ENCODE results near the gene ITGB3BP. TPM values are rescaled to one million over a fixed set of nuclear protein-coding genes. Genes with fewer than 3 reads are reported as not detected.

Gene ITGB3BP
- total RNA-seq, 1 experiment from 2014 or later = 75.0 TPM

DNA sequence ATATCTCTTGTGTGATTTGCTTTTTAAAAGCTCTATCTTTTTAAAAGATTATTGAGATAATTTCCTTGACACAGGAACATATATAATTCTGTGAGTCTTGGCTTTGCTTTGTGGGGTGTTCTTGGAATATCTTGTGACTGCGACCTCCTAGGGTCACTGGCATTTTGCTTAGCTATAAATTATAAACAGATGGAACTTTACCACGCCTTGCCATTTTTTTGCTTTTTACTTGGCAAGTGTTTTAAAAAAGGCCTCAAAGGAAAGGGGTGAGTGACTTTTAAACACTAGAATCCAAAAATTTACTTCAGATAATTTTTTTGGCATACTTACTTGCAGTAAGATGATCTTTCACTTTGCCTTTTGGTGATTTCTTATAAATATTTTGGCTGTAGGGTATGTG lies 112.0 kb downstream of the ITGB3BP start:
- Histone ChIP-seq H3K4me1 (ENCODE audit: insufficient read depth, low read length, poor library complexity, severe bottlenecking) (peaks cover 16% of the 10 kb centered on the region), H3K27ac (ENCODE audit: low read depth, low read length, poor library complexity, severe bottlenecking) (no peak overlapping the region), H3K4me3 (ENCODE audit: low read depth, low read length, poor library complexity, severe bottlenecking) (no peak overlapping the region), H3K9me3 (ENCODE audit: low read depth, low read length, poor library complexity, severe bottlenecking) (no peaks in the 10 kb centered on the region), H3K36me3 (ENCODE audit: insufficient read depth, low read length, poor library complexity, severe bottlenecking) (peaks cover 4% of the 10 kb centered on the region), H3K27me3 (replicated peaks; ENCODE audit: insufficient read depth, low read depth, low read length, poor library complexity) (no peaks in the 10 kb centered on the region)
- BruUV-seq (replicated peaks) = no TSS peak
- intact Hi-C loops (cut with micrococcal nuclease; ENCODE audit: unreplicated experiment) = no loop called here
- ChIA-PET POLR2A (ENCODE audit: low non-redundant PET) (no interaction called here), CTCF (no interaction called here)
- TF ChIP-seq, protein P1, sequence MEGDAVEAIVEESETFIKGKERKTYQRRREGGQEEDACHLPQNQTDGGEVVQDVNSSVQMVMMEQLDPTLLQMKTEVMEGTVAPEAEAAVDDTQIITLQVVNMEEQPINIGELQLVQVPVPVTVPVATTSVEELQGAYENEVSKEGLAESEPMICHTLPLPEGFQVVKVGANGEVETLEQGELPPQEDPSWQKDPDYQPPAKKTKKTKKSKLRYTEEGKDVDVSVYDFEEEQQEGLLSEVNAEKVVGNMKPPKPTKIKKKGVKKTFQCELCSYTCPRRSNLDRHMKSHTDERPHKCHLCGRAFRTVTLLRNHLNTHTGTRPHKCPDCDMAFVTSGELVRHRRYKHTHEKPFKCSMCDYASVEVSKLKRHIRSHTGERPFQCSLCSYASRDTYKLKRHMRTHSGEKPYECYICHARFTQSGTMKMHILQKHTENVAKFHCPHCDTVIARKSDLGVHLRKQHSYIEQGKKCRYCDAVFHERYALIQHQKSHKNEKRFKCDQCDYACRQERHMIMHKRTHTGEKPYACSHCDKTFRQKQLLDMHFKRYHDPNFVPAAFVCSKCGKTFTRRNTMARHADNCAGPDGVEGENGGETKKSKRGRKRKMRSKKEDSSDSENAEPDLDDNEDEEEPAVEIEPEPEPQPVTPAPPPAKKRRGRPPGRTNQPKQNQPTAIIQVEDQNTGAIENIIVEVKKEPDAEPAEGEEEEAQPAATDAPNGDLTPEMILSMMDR (conservative IDR thresholded peaks at IDR 0.05; ENCODE audit: low read depth, low read length) = no peak
- peak; percentile 17 for DNase-seq (ENCODE audit: low spot score)

DNA sequence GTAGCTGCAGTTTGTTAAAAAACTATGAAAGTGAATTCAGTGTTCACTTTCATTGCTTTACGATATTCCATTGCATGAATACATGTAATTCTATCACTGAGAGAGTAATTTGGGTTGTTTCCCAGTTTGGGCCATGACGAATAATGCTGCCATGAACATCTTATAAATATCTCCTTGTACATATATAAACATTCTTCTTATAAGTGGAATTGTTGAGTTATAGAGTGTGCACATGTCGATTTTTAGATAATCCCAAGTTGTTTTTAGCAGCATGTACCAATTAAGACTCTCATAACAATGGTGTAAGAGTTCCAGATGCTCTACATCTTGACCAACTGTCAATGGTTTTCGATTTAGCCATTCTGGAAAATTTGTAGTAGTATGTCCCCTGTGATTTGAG lies 114.7 kb downstream of the ITGB3BP start:
- TF ChIP-seq, protein P1 (conservative IDR thresholded peaks at IDR 0.05; ENCODE audit: low read depth, low read length) = no peak
- TF ChIP-seq EZH2 (IDR thresholded peaks at IDR 0.05; ENCODE audit: borderline replicate concordance, low read depth, low read length, poor library complexity, severe bottlenecking) = no peak
- no TSS peak for BruUV-seq (replicated peaks)
- H3K4me3 ChIP-seq (ENCODE audit: low read depth, low read length, poor library complexity, severe bottlenecking) = no peak overlapping the region
- intact Hi-C loops (cut with micrococcal nuclease; ENCODE audit: unreplicated experiment) = no loop called here
- H3K27ac ChIP-seq (ENCODE audit: low read depth, low read length, poor library complexity, severe bottlenecking) = no peak overlapping the region
- no peak for DNase-seq (ENCODE audit: low spot score)
- H3K27me3 ChIP-seq (replicated peaks; ENCODE audit: insufficient read depth, low read depth, low read length, poor library complexity) = no peaks in the 10 kb centered on the region
- H3K4me1 ChIP-seq (ENCODE audit: insufficient read depth, low read length, poor library complexity, severe bottlenecking) = peaks cover 6% of the 10 kb centered on the region
- peaks cover 10% of the 10 kb centered on the region for H3K36me3 ChIP-seq (ENCODE audit: insufficient read depth, low read length, poor library complexity, severe bottlenecking)
- ChIA-PET POLR2A (ENCODE audit: low non-redundant PET) (no interaction called here), CTCF (interaction anchor here (0.6 kb wide), 1 partner anchor 1069 kb away, joined by 3 read pairs; no protein-coding TSS in a partner anchor)
- no peaks in the 10 kb centered on the region for H3K9me3 ChIP-seq (ENCODE audit: low read depth, low read length, poor library complexity, severe bottlenecking)

DNA sequence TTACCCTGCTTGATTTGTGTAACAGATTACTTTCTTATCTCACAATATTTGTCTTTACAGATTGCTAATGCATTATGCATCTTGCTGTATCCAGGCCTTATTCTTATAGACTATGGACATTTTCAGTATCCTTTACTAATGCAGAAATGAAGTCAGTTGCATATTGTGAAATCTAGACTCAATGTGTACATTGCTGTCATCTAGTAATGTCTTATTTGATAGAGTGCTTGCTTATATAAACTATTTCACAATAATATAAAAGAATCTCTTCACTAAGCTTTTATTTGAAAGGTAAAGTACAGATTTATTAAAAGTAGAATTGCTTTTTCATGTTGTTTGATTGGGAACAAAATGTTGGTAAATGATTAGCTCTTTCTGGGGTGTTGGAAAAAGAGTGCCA lies 116.0 kb downstream of the ITGB3BP start:
- POLR2A ChIA-PET (ENCODE audit: low non-redundant PET) = interaction anchor here (0.6 kb wide), 1 partner anchor 51 kb away, joined by 4 read pairs; no protein-coding TSS in a partner anchor
- CTCF ChIA-PET = no interaction called here
- Histone ChIP-seq H3K4me1 (ENCODE audit: insufficient read depth, low read length, poor library complexity, severe bottlenecking) (peaks cover 6% of the 10 kb centered on the region), H3K4me3 (ENCODE audit: low read depth, low read length, poor library complexity, severe bottlenecking) (no peak overlapping the region), H3K27me3 (replicated peaks; ENCODE audit: insufficient read depth, low read depth, low read length, poor library complexity) (no peaks in the 10 kb centered on the region), H3K27ac (ENCODE audit: low read depth, low read length, poor library complexity, severe bottlenecking) (no peak overlapping the region), H3K36me3 (ENCODE audit: insufficient read depth, low read length, poor library complexity, severe bottlenecking) (peaks cover 7% of the 10 kb centered on the region), H3K9me3 (ENCODE audit: low read depth, low read length, poor library complexity, severe bottlenecking) (no peaks in the 10 kb centered on the region)
- intact Hi-C loops (cut with micrococcal nuclease; ENCODE audit: unreplicated experiment) = no loop called here
- DNase-seq (ENCODE audit: low spot score) = no peak
- BruUV-seq (replicated peaks) = no TSS peak
- no peak for TF ChIP-seq EZH2 (IDR thresholded peaks at IDR 0.05; ENCODE audit: borderline replicate concordance, low read depth, low read length, poor library complexity, severe bottlenecking)
- TF ChIP-seq, protein P1 (conservative IDR thresholded peaks at IDR 0.05; ENCODE audit: low read depth, low read length) = no peak

Measured in A673 (cell line).